IMR-90 (cell line): ENCODE results near the gene MAML2. TPM values are rescaled to one million over a fixed set of nuclear protein-coding genes. Genes with fewer than 3 reads are reported as not detected.

Source experiments
- ATAC-seq: fragments of 200-7000 bp; cut with Tn5 transposase; 2 replicates; pipeline ENCODE4 v1.9.1; 2020; ENCODE audit warnings: low read depth, mild to moderate bottlenecking, moderate library complexity
- BruUV-seq: library from RNA; stranded (reverse); fragments of 400-500 nt; replicated peaks from 2 replicates; lab custom pipeline; 2021; lab: Mats Ljungman, UMichigan
- CTCF ChIA-PET: fragments of 300-600 bp; formaldehyde crosslinking; extraction: SDS; loops from one replicate; lab custom pipeline; 2021; ENCODE audit warnings: antibody characterized with exemption; lab: Yijun Ruan, JAX
- POLR2A ChIA-PET: fragments of 300-600 bp; sonication (Branson Sonifier 250); formaldehyde crosslinking; loops from one replicate; lab custom pipeline; 2022; ENCODE audit warnings: antibody characterized with exemption; ENCODE audit not compliant: unreplicated experiment; lab: Charles Lee
- DNase-seq: peaks from one replicate; pipeline ENCODE4 v3.0.0; 2013
- H2AFZ ChIP-seq: replicated peaks from 2 replicates; pipeline ENCODE3; 2013; ENCODE audit warnings: low read length, mild to moderate bottlenecking; ENCODE audit not compliant: poor library complexity
- H2AK5ac ChIP-seq: 2 replicates; pipeline ENCODE4 v1.6.1; 2013; ENCODE audit warnings: low read depth, low read length, inconsistent platforms
- H2AK9ac ChIP-seq: replicated peaks from 2 replicates; pipeline ENCODE3; 2013; ENCODE audit warnings: mild to moderate bottlenecking, low read depth, low read length, moderate library complexity; ENCODE audit not compliant: poor library complexity
- H2BK120ac ChIP-seq: 2 replicates; pipeline ENCODE4 v1.6.1; 2013; ENCODE audit warnings: low read depth, low read length, inconsistent platforms
- H2BK15ac ChIP-seq: 3 replicates; pipeline ENCODE4 v1.6.1; 2013; ENCODE audit warnings: low read depth, low read length, inconsistent platforms
- H2BK20ac ChIP-seq: 2 replicates; pipeline ENCODE4 v1.6.1; 2013; ENCODE audit warnings: low read depth, mild to moderate bottlenecking, inconsistent platforms, low read length, moderate library complexity
- H2BK5ac ChIP-seq: 2 replicates; pipeline ENCODE4 v1.6.1; 2013; ENCODE audit warnings: mild to moderate bottlenecking, low read depth, low read length, inconsistent platforms; ENCODE audit not compliant: poor library complexity, severe bottlenecking
- H3K14ac ChIP-seq: replicated peaks from 2 replicates; pipeline ENCODE4 v1.6.1; 2013; ENCODE audit warnings: low read depth, low read length, inconsistent platforms
- H3K18ac ChIP-seq: 2 replicates; pipeline ENCODE4 v1.6.1; 2013; ENCODE audit warnings: low read depth, low read length, control low read depth
- H3K23ac ChIP-seq: 2 replicates; pipeline ENCODE4 v1.6.1; 2013; ENCODE audit warnings: low read depth, low read length, inconsistent platforms
- H3K27ac ChIP-seq: 2 replicates; pipeline ENCODE4 v1.5.1; 2013; ENCODE audit warnings: mild to moderate bottlenecking, control low read depth, low read length; ENCODE audit not compliant: insufficient read depth
- H3K27me3 ChIP-seq: 2 replicates; pipeline ENCODE4 v1.6.1; 2013; ENCODE audit warnings: low read length; ENCODE audit not compliant: control insufficient read depth, insufficient read depth
- H3K36me3 ChIP-seq: 2 replicates; pipeline ENCODE4 v1.6.1; 2013; ENCODE audit warnings: low read length, mixed read lengths; ENCODE audit not compliant: control insufficient read depth, insufficient read depth
- H3K4ac ChIP-seq: 2 replicates; pipeline ENCODE4 v1.6.1; 2013; ENCODE audit warnings: low read depth, low read length, inconsistent platforms
- H3K4me1 ChIP-seq: 2 replicates; pipeline ENCODE4 v1.6.1; 2013; ENCODE audit warnings: low read length, mixed read lengths; ENCODE audit not compliant: control insufficient read depth, insufficient read depth
- H3K4me2 ChIP-seq: 2 replicates; pipeline ENCODE4 v1.6.1; 2013; ENCODE audit warnings: low read depth, mild to moderate bottlenecking, control low read depth, low read length, moderate library complexity
- H3K4me3 ChIP-seq: 2 replicates; pipeline ENCODE4 v1.5.1; 2013; ENCODE audit warnings: low read depth, mild to moderate bottlenecking, control low read depth, low read length, moderate library complexity; ENCODE audit not compliant: insufficient read depth
- H3K56ac ChIP-seq: 2 replicates; pipeline ENCODE4 v1.6.1; 2013; ENCODE audit warnings: low read length, inconsistent platforms; ENCODE audit not compliant: insufficient read depth; ENCODE audit errors: extremely low read depth
- H3K79me1 ChIP-seq, 2 experiments: 2 replicates each; pipeline ENCODE4 v1.6.1; 2013; ENCODE audit warnings: low read length in 2 of 2, inconsistent platforms in 1 of 2, low read depth in 1 of 2
- H3K9ac ChIP-seq: 2 replicates; pipeline ENCODE4 v1.6.1; 2013; ENCODE audit warnings: low read depth, low read length, control low read depth
- H3K9me1 ChIP-seq: 2 replicates; pipeline ENCODE4 v1.6.1; 2013; ENCODE audit warnings: low read length, inconsistent platforms; ENCODE audit not compliant: insufficient read depth
- H3K9me3 ChIP-seq: 2 replicates; pipeline ENCODE4 v1.6.1; 2013; ENCODE audit warnings: low read length; ENCODE audit not compliant: control insufficient read depth, insufficient read depth
- H4K20me1 ChIP-seq: 2 replicates; pipeline ENCODE4 v1.6.1; 2013; ENCODE audit warnings: low read length, inconsistent platforms; ENCODE audit not compliant: insufficient read depth
- H4K5ac ChIP-seq: 2 replicates; pipeline ENCODE4 v1.6.1; 2013; ENCODE audit warnings: mild to moderate bottlenecking, low read depth, low read length, control low read depth
- H4K8ac ChIP-seq, 2 experiments: 2 replicates each; pipeline ENCODE4 v1.6.1; 2013; ENCODE audit warnings: low read depth in 2 of 2, low read length in 2 of 2, control low read depth in 1 of 2, inconsistent platforms in 1 of 2
- H4K91ac ChIP-seq: 2 replicates; pipeline ENCODE4 v1.6.1; 2013; ENCODE audit warnings: low read depth, low read length, inconsistent platforms; ENCODE audit not compliant: insufficient read depth
- BHLHE40 ChIP-seq: fragments of 150-350 bp; IDR thresholded peaks from 2 replicates; pipeline ENCODE4 v1.6.1; 2016; ENCODE audit warnings: mild to moderate bottlenecking, low read depth, low read length
- CEBPB ChIP-seq: IDR thresholded peaks from 2 replicates; pipeline ENCODE4 v1.6.1; 2012; ENCODE audit warnings: low read depth, low read length, improper control_type of control experiment
- CHD1 ChIP-seq: IDR thresholded peaks from 2 replicates; pipeline ENCODE4 v1.6.1; 2012; ENCODE audit warnings: low read depth, low read length, improper control_type of control experiment
- CTCF ChIP-seq: conservative IDR thresholded peaks from 2 replicates; pipeline ENCODE4 v1.5.1; 2012; ENCODE audit warnings: mild to moderate bottlenecking, low read depth, low read length, improper control_type of control experiment
- ELK1 ChIP-seq: fragments of 150-350 bp; IDR thresholded peaks from 2 replicates; pipeline ENCODE4 v1.6.1; 2016; ENCODE audit warnings: low read depth, mild to moderate bottlenecking, low read length, moderate library complexity, borderline replicate concordance
- FOS ChIP-seq: fragments of 150-350 bp; IDR thresholded peaks from 2 replicates; pipeline ENCODE4 v1.6.1; 2016; ENCODE audit warnings: low read depth, low read length
- MAFK ChIP-seq: IDR thresholded peaks from 2 replicates; pipeline ENCODE4 v1.6.1; 2012; ENCODE audit warnings: low read depth, low read length, improper control_type of control experiment
- MXI1 ChIP-seq: IDR thresholded peaks from 2 replicates; pipeline ENCODE4 v1.6.1; 2012; ENCODE audit warnings: low read depth, mild to moderate bottlenecking, low read length, moderate library complexity, borderline replicate concordance
- NFE2L2 ChIP-seq: fragments of 150-350 bp; IDR thresholded peaks from 2 replicates; pipeline ENCODE4 v1.6.1; 2016; ENCODE audit warnings: low read depth, mild to moderate bottlenecking, low read length
- POLR2A ChIP-seq: IDR thresholded peaks from 2 replicates; pipeline ENCODE4 v1.6.1; 2012; ENCODE audit warnings: mild to moderate bottlenecking, low read depth, low read length
- RAD21 ChIP-seq: IDR thresholded peaks from 2 replicates; pipeline ENCODE4 v1.6.1; 2012; ENCODE audit warnings: low read length, improper control_type of control experiment
- RCOR1 ChIP-seq: IDR thresholded peaks from 2 replicates; pipeline ENCODE4 v1.6.1; 2012; ENCODE audit warnings: mild to moderate bottlenecking, low read length, improper control_type of control experiment; ENCODE audit not compliant: insufficient replicate concordance
- RFX5 ChIP-seq: IDR thresholded peaks from 2 replicates; pipeline ENCODE4 v1.8.0; 2012; ENCODE audit warnings: low read depth, mild to moderate bottlenecking, low read length, moderate library complexity
- SMC3 ChIP-seq: fragments of 150-350 bp; IDR thresholded peaks from 2 replicates; pipeline ENCODE4 v1.6.1; 2016; ENCODE audit warnings: low read depth, mild to moderate bottlenecking, antibody characterized with exemption, low read length, moderate library complexity
- USF2 ChIP-seq: fragments of 150-350 bp; IDR thresholded peaks from 2 replicates; pipeline ENCODE4 v1.6.1; 2017; ENCODE audit warnings: mild to moderate bottlenecking, antibody characterized with exemption, low read length, low read depth
- WGBS, 2 experiments: methylation state at CpG; one replicate each; pipeline versions ENCODE4 v1.1.5 to v1.1.7; 2013; ENCODE audit warnings: missing lambda C conversion rate in 2 of 2; ENCODE audit not compliant: insufficient read length in 1 of 2; ENCODE audit errors: extremely low coverage in 2 of 2; 5-methylcytosine and 5-hydroxymethylcytosine counted together
- dilution Hi-C: fragments of 300-500 bp; cut with HindIII; formaldehyde crosslinking; loops from one replicate; pipeline ENCODE4 v1.14.3; 2018; ENCODE audit warnings: low sequenced_read_pairs; ENCODE audit not compliant: unreplicated experiment
- in situ Hi-C: fragments of 300-500 bp; cut with MboI; formaldehyde crosslinking; loops from 3 replicates; pipeline ENCODE4 v1.14.3; 2019; ENCODE audit warnings: low sequenced_read_pairs, inconsistent platforms, mixed read lengths
- intact Hi-C: fragments of 100-400 bp; cut with micrococcal nuclease; formaldehyde crosslinking; loops from 2 replicates; pipeline ENCODE4 v1.10.0; 2022
- polyA plus RNA-seq, 3 experiments: library from polyadenylated mRNA; depleted of rRNA; stranded (reverse); fragments of >200 nt; gene quantifications; 2 replicates each; pipeline ENCODE4 v1.2.3, GENCODE V29; 2012; ENCODE audit warnings: low replicate concordance in 1 of 3
- total RNA-seq: library from RNA; depleted of rRNA; stranded (reverse); fragments of >200 nt; gene quantifications from 2 replicates; pipeline ENCODE4 v1.2.3, GENCODE V29; 2012

The MAML2 gene
- total and polyA plus RNA-seq, 2 of the 4 experiments (the other 2 are of a cell fraction): 15.0 to 19.5 TPM

- no CpG with 5 or more reads among the region's 4 CpGs for WGBS, 2 experiments
- H2AK5ac ChIP-seq: peak overlapping the region; percentile 31; the same call in 1 of the 2 replicates
- no peak overlapping the region for H4K5ac ChIP-seq
- H3K9me3 ChIP-seq: no peaks in the 10 kb centered on the region
- in situ Hi-C loops (no loop called here), dilution Hi-C loops (no loop called here), intact Hi-C loops (no loop called here)
- no peak overlapping the region for H3K4me2 ChIP-seq
- no peak overlapping the region for H3K4ac ChIP-seq
- no peak overlapping the region for H3K4me3 ChIP-seq
- no peak overlapping the region for H3K18ac ChIP-seq
- no peak overlapping the region for H2BK20ac ChIP-seq
- H3K23ac ChIP-seq: no peak overlapping the region
- no peak overlapping the region for H3K56ac ChIP-seq
- peaks cover 12% of the 10 kb centered on the region for H3K36me3 ChIP-seq
- H4K20me1 ChIP-seq: no peaks in the 10 kb centered on the region; the same call in 1 of the 2 replicates
- no peak overlapping the region for H4K8ac ChIP-seq
- H2BK15ac ChIP-seq: no peak overlapping the region
- H3K27ac ChIP-seq: no peak overlapping the region
- no peak overlapping the region for H4K91ac ChIP-seq
- peaks cover 18% of the 10 kb centered on the region for H3K9me1 ChIP-seq
- H2BK5ac ChIP-seq: no peak overlapping the region
- H2AFZ ChIP-seq: no peak overlapping the region
- CTCF ChIA-PET: no interaction called here
- DNase-seq (no peak), ATAC-seq (no peak)
- H3K27me3 ChIP-seq: no peaks in the 10 kb centered on the region
- peaks cover 20% of the 10 kb centered on the region for H3K4me1 ChIP-seq
- no TSS peak for BruUV-seq
- no peak overlapping the region for H3K14ac ChIP-seq
- H2AK9ac ChIP-seq: no peak overlapping the region
- peaks cover 51 to 75% of the 10 kb centered on the region in 2 experiments for H3K79me1 ChIP-seq
- TF ChIP-seq BHLHE40 (no peak), ELK1 (no peak), POLR2A (no peak), MAFK (no peak), CTCF (no peak), MXI1 (no peak), RFX5 (no peak), SMC3 (no peak), USF2 (no peak), CEBPB (no peak), RCOR1 (no peak), FOS (no peak), NFE2L2 (no peak), CHD1 (no peak), RAD21 (no peak)
- H2BK120ac ChIP-seq: no peak overlapping the region
- POLR2A ChIA-PET: no interaction called here
- no peak overlapping the region for H3K9ac ChIP-seq
These were observed 246.6 kb downstream of the MAML2 start for GRCh38 chr11:96096360-96096759.
